ENCODE data around the gene RAD52. TPM values are rescaled to one million over a fixed set of nuclear protein-coding genes. Genes with fewer than 3 reads are reported as not detected.
A peak's percentile ranks its signal among the peaks of the same experiment; 100 is the strongest.

The RAD52 gene
- total and polyA plus RNA-seq, 2 donors (not counting 1 experiment from before 2014, with no cell fraction given), result 22.9 to 27.6 TPM

DNA sequence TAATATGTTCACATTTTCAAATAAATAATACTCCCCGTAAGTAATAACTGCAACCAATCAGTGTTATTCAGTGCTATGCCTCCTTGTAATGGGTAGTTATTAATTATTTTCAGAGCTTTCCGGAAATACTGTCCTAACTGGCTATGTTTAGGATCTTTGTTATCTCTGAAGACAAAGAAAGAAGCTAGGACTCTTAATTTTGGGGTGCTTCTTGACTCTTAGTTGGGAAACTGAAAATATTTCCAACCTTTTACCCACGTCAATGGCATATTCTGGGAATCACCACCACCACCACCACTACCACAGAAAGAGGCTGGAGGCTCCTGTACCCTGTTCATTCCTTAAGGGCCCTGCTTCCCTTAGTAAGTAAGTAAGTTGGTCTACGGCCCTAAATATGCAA, 39.1 kb downstream of the RAD52 start:
- H3K4me1 ChIP-seq (ENCODE audit: control insufficient read depth in 2 of 2, insufficient read depth in 2 of 2, low read length in 2 of 2), result peaks cover 5% of the 10 kb centered on the region in 2 donors
- Mint-ChIP-seq H3K9me3 (ENCODE audit: insufficient read depth) (no peaks in the 10 kb centered on the region), H3K27me3 (no peaks in the 10 kb centered on the region), H3K27ac (no peak overlapping the region), H3K4me3 (no peak overlapping the region), H3K4me1 (peaks cover 16% of the 10 kb centered on the region)
- intact Hi-C loops (cut with micrococcal nuclease), result loop anchor here (5.0 kb wide), 1 partner anchor 37 kb away; the partner anchor contains the start of gene RAD52
- no CpG with 5 or more reads among the region's 4 CpGs for WGBS (ENCODE audit: insufficient coverage)
- H3K27me3 ChIP-seq (replicated peaks in 1 of 4; ENCODE audit: control extremely low read depth in 1 of 4, control insufficient read depth in 3 of 4, insufficient read depth in 4 of 4, low read length in 3 of 4), result no peaks in the 10 kb centered on the region
- H3K9ac ChIP-seq (ENCODE audit: low read length), result no peak overlapping the region
- no peaks in the 10 kb centered on the region for H3K9me3 ChIP-seq (ENCODE audit: control extremely low read depth in 1 of 3, control insufficient read depth in 2 of 3, insufficient read depth in 1 of 3, low read length in 2 of 3)
- H3K79me2 ChIP-seq (ENCODE audit: control insufficient read depth, insufficient read depth, low read length), result no peaks in the 10 kb centered on the region
- ATAC-seq (ENCODE audit: low read depth) (no peak), DNase-seq (no peak)
- peak overlapping the region in 1 of 2 donors; percentile 15 for H3K27ac ChIP-seq (ENCODE audit: low read length in 2 of 2)
- H3K36me3 ChIP-seq (replicated peaks in 1 of 2; ENCODE audit: control extremely low read depth in 1 of 2, control insufficient read depth in 1 of 2, extremely low read depth in 1 of 2, insufficient read depth in 2 of 2, low read length in 1 of 2), result peaks cover 9 to 84% of the 10 kb centered on the region in 2 experiments
- TF ChIP-seq, protein P1, sequence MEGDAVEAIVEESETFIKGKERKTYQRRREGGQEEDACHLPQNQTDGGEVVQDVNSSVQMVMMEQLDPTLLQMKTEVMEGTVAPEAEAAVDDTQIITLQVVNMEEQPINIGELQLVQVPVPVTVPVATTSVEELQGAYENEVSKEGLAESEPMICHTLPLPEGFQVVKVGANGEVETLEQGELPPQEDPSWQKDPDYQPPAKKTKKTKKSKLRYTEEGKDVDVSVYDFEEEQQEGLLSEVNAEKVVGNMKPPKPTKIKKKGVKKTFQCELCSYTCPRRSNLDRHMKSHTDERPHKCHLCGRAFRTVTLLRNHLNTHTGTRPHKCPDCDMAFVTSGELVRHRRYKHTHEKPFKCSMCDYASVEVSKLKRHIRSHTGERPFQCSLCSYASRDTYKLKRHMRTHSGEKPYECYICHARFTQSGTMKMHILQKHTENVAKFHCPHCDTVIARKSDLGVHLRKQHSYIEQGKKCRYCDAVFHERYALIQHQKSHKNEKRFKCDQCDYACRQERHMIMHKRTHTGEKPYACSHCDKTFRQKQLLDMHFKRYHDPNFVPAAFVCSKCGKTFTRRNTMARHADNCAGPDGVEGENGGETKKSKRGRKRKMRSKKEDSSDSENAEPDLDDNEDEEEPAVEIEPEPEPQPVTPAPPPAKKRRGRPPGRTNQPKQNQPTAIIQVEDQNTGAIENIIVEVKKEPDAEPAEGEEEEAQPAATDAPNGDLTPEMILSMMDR (IDR thresholded peaks at IDR 0.05), result no peak
- TF ChIP-seq EZH2 (IDR thresholded peaks at IDR 0.05; ENCODE audit: borderline replicate concordance, insufficient read depth, low read depth, low read length, poor library complexity, severe bottlenecking), result no peak
- H3K4me3 ChIP-seq (ENCODE audit: control extremely low read depth in 1 of 5, extremely low read depth in 1 of 5, insufficient read depth in 1 of 5, low read depth in 2 of 5, low read length in 4 of 5), result no peak overlapping the region
- H2AFZ ChIP-seq (ENCODE audit: insufficient read depth, low read depth, low read length, poor library complexity, severe bottlenecking), result no peak overlapping the region
- POLR2A ChIA-PET, result no interaction called here
- H4K20me1 ChIP-seq (ENCODE audit: control insufficient read depth, insufficient read depth, low read length, poor library complexity, severe bottlenecking), result no peaks in the 10 kb centered on the region
- CTCF ChIA-PET, result interaction anchor here (1.1 to 1.3 kb wide), 2 partner anchors 182 to 183 kb away, joined by 4 to 5 read pairs; no protein-coding TSS in a partner anchor
- H3K4me2 ChIP-seq (replicated peaks; ENCODE audit: low read depth, low read length, poor library complexity, severe bottlenecking), result no peak overlapping the region

DNA sequence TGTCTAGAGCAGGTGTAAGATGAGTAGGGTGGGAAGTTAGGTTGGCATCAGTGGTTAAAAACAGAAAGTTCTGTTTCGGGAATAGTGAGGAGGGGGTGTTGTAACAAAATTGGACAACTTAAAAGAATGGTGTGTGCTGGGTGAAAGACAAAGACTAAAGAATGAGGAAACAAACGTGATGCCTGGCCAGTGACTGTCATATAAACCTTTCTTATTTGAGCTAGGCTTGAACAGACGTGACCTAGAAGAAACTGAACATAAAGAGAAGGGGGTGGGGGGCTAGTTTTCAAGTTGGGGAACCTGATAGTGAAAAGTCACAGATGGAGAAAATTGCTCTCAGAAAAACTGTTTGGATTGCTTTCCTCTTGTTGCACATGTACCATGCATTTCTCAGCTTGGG, 39.6 kb downstream of the RAD52 start:
- no peak overlapping the region for H3K27ac Mint-ChIP-seq
- H3K79me2 ChIP-seq (ENCODE audit: control insufficient read depth, insufficient read depth, low read length), result no peaks in the 10 kb centered on the region
- no peak overlapping the region for H2AFZ ChIP-seq (ENCODE audit: insufficient read depth, low read depth, low read length, poor library complexity, severe bottlenecking)
- no peaks in the 10 kb centered on the region for H3K27me3 ChIP-seq (replicated peaks in 1 of 4; ENCODE audit: control extremely low read depth in 1 of 4, control insufficient read depth in 3 of 4, insufficient read depth in 4 of 4, low read length in 3 of 4)
- no peaks in the 10 kb centered on the region for H3K9me3 ChIP-seq (ENCODE audit: control extremely low read depth in 1 of 3, control insufficient read depth in 2 of 3, insufficient read depth in 1 of 3, low read length in 2 of 3)
- ChIA-PET POLR2A (no interaction called here), CTCF (interaction anchor here (1.3 kb wide), 1 partner anchor 183 kb away, joined by 5 read pairs; no protein-coding TSS in a partner anchor)
- TF ChIP-seq, protein P1 (IDR thresholded peaks at IDR 0.05), result no peak
- no peak for TF ChIP-seq EZH2 (IDR thresholded peaks at IDR 0.05; ENCODE audit: borderline replicate concordance, insufficient read depth, low read depth, low read length, poor library complexity, severe bottlenecking)
- no peak overlapping the region for H3K4me3 ChIP-seq (ENCODE audit: control extremely low read depth in 1 of 5, extremely low read depth in 1 of 5, insufficient read depth in 1 of 5, low read depth in 2 of 5, low read length in 4 of 5)
- WGBS (ENCODE audit: insufficient coverage), result 95% methylated on average over 2 of the region's 3 CpGs
- no peak for DNase-seq
- H3K9me3 Mint-ChIP-seq (ENCODE audit: insufficient read depth), result no peaks in the 10 kb centered on the region
- peak overlapping the region in 1 of 2 donors; percentile 44 for H3K27ac ChIP-seq (ENCODE audit: low read length in 2 of 2)
- no peak for ATAC-seq (ENCODE audit: low read depth)
- no peaks in the 10 kb centered on the region for H4K20me1 ChIP-seq (ENCODE audit: control insufficient read depth, insufficient read depth, low read length, poor library complexity, severe bottlenecking)
- peaks cover 9 to 83% of the 10 kb centered on the region in 2 experiments for H3K36me3 ChIP-seq (replicated peaks in 1 of 2; ENCODE audit: control extremely low read depth in 1 of 2, control insufficient read depth in 1 of 2, extremely low read depth in 1 of 2, insufficient read depth in 2 of 2, low read length in 1 of 2)
- H3K4me2 ChIP-seq (replicated peaks; ENCODE audit: low read depth, low read length, poor library complexity, severe bottlenecking), result no peak overlapping the region
- no peaks in the 10 kb centered on the region for H3K27me3 Mint-ChIP-seq
- H3K4me1 ChIP-seq (ENCODE audit: control insufficient read depth in 2 of 2, insufficient read depth in 2 of 2, low read length in 2 of 2), result peaks cover 0 to 8% of the 10 kb centered on the region in 2 donors
- intact Hi-C loops (cut with micrococcal nuclease), result loop anchor here (5.0 kb wide), 1 partner anchor 37 kb away; the partner anchor contains the start of gene RAD52
- no peak overlapping the region for H3K9ac ChIP-seq (ENCODE audit: low read length)
- H3K4me3 Mint-ChIP-seq, result no peak overlapping the region
- peaks cover 15% of the 10 kb centered on the region for H3K4me1 Mint-ChIP-seq
